ENCODE measurements around the gene ART5. TPM values are rescaled to one million over a fixed set of nuclear protein-coding genes. Genes with fewer than 3 reads are reported as not detected.

The ART5 gene
- total RNA-seq, 2 experiments from 2014 or later, result not detected

GRCh38 chr11:3664032-3664630 is 22.3 kb upstream of the ART5 start:
- H3K27ac ChIP-seq (ENCODE audit: low read depth in 1 of 2, low read length in 2 of 2), result no peak overlapping the region
- Mint-ChIP-seq H3K4me1 (ENCODE audit: low read depth) (no peaks in the 10 kb centered on the region), H3K27ac (no peak overlapping the region), H3K9me3 (no peaks in the 10 kb centered on the region), H3K4me3 (no peak overlapping the region), H3K36me3 (ENCODE audit: low read depth) (peaks cover 39% of the 10 kb centered on the region), H3K27me3 (no peaks in the 10 kb centered on the region)
- H3K27me3 ChIP-seq (ENCODE audit: control insufficient read depth in 1 of 2, insufficient read depth in 2 of 2, low read length in 2 of 2), result peaks cover 0 to under 1% of the 10 kb centered on the region in 2 experiments
- H3K9me3 ChIP-seq (ENCODE audit: control insufficient read depth in 1 of 2, insufficient read depth in 1 of 2, low read length in 2 of 2), result no peaks in the 10 kb centered on the region
- ChIA-PET POLR2A (no interaction called here), CTCF (no interaction called here)
- ATAC-seq (ENCODE audit: poor library complexity) (no peak), DNase-seq (no peak)
- intact Hi-C loops (cut with DNase I, micrococcal nuclease), result no loop called here
- no peak overlapping the region for H3K4me3 ChIP-seq (ENCODE audit: low read length)
- H3K36me3 ChIP-seq (ENCODE audit: insufficient read depth, low read length), result peaks cover 26% of the 10 kb centered on the region
- H3K4me1 ChIP-seq (ENCODE audit: insufficient read depth, low read length), result no peaks in the 10 kb centered on the region
- TF ChIP-seq CTCF (IDR thresholded peaks at IDR 0.05), result no peak

- peaks cover 0 to 3% of the 10 kb centered on the region in 2 experiments for H3K27me3 ChIP-seq (ENCODE audit: control insufficient read depth in 1 of 2, insufficient read depth in 2 of 2, low read length in 2 of 2)
- no peaks in the 10 kb centered on the region for H3K4me1 Mint-ChIP-seq (ENCODE audit: low read depth)
- H3K4me1 ChIP-seq (ENCODE audit: insufficient read depth, low read length), result no peaks in the 10 kb centered on the region
- no peak overlapping the region for H3K4me3 ChIP-seq (ENCODE audit: low read length)
- H3K27ac ChIP-seq (ENCODE audit: low read depth in 1 of 2, low read length in 2 of 2), result no peak overlapping the region
- H3K4me3 Mint-ChIP-seq, result no peak overlapping the region
- ChIA-PET POLR2A (no interaction called here), CTCF (no interaction called here)
- peaks cover 26% of the 10 kb centered on the region for H3K36me3 Mint-ChIP-seq (ENCODE audit: low read depth)
- intact Hi-C loops (cut with DNase I, micrococcal nuclease), result no loop called here
- H3K27me3 Mint-ChIP-seq, result no peaks in the 10 kb centered on the region
- no peak for TF ChIP-seq CTCF (IDR thresholded peaks at IDR 0.05)
- no peak overlapping the region for H3K27ac Mint-ChIP-seq
- H3K9me3 Mint-ChIP-seq, result no peaks in the 10 kb centered on the region
- peaks cover 18% of the 10 kb centered on the region for H3K36me3 ChIP-seq (ENCODE audit: insufficient read depth, low read length)
- no peak for ATAC-seq (ENCODE audit: poor library complexity)
- H3K9me3 ChIP-seq (ENCODE audit: control insufficient read depth in 1 of 2, insufficient read depth in 1 of 2, low read length in 2 of 2), result no peaks in the 10 kb centered on the region
- no peak for DNase-seq
Measured at GRCh38 chr11:3662856-3663255, 21.1 kb upstream of the ART5 start.

GRCh38 chr11:3660960-3661359 is 19.2 kb upstream of the ART5 start:
- CTCF ChIA-PET, result no interaction called here
- no peaks in the 10 kb centered on the region for H3K4me1 ChIP-seq (ENCODE audit: insufficient read depth, low read length)
- no peak overlapping the region for H3K27ac Mint-ChIP-seq
- no peak overlapping the region for H3K27ac ChIP-seq (ENCODE audit: low read depth in 1 of 2, low read length in 2 of 2)
- DNase-seq, result no peak
- POLR2A ChIA-PET, result no interaction called here
- no peak for ATAC-seq (ENCODE audit: poor library complexity)
- peaks cover 3% of the 10 kb centered on the region for H3K27me3 Mint-ChIP-seq
- no peaks in the 10 kb centered on the region for H3K9me3 ChIP-seq (ENCODE audit: control insufficient read depth in 1 of 2, insufficient read depth in 1 of 2, low read length in 2 of 2)
- no peak overlapping the region for H3K4me3 ChIP-seq (ENCODE audit: low read length)
- no peaks in the 10 kb centered on the region for H3K9me3 Mint-ChIP-seq
- peaks cover 15% of the 10 kb centered on the region for H3K36me3 Mint-ChIP-seq (ENCODE audit: low read depth)
- H3K27me3 ChIP-seq (ENCODE audit: control insufficient read depth in 1 of 2, insufficient read depth in 2 of 2, low read length in 2 of 2), result peaks cover 0 to 6% of the 10 kb centered on the region in 2 experiments
- H3K36me3 ChIP-seq (ENCODE audit: insufficient read depth, low read length), result peaks cover 8% of the 10 kb centered on the region
- H3K4me3 Mint-ChIP-seq, result no peak overlapping the region
- H3K4me1 Mint-ChIP-seq (ENCODE audit: low read depth), result no peaks in the 10 kb centered on the region
- TF ChIP-seq CTCF (IDR thresholded peaks at IDR 0.05), result no peak
- intact Hi-C loops (cut with DNase I, micrococcal nuclease), result no loop called here

Data from CD4-positive, alpha-beta T cell (primary cell).